Activated CD8-positive, alpha-beta memory T cell treated with anti-CD3 and anti-CD28 coated beads, Interleukin-2, amount 10 ng/mL, durations not matched to agents 7 days and 5 days (primary cell): ENCODE data around the gene TOMM40. TPM values are rescaled to one million over a fixed set of nuclear protein-coding genes. Genes with fewer than 3 reads are reported as not detected.

ENCODE experiments used
- ATAC-seq: fragments of 150-1000 bp; cut with Tn5 transposase; one replicate; pipeline ENCODE4 v1.10.0; 2021; ENCODE audit warnings: moderate library complexity
- CTCF ChIA-PET: fragments of 350-600 bp; sonication (Branson Sonifier 250); formaldehyde crosslinking; loops from one replicate; lab custom pipeline; 2021; ENCODE audit warnings: antibody characterized with exemption; lab: Charles Lee
- DNase-seq: peaks from one replicate; pipeline ENCODE4 v3.0.0-alpha.2; 2020
- H3K27ac Mint-ChIP-seq: one replicate; pipeline ENCODE4 v1.8.0; 2021; ENCODE audit warnings: mild to moderate bottlenecking, mixed read lengths
- H3K27me3 Mint-ChIP-seq: one replicate; pipeline ENCODE4 v1.8.0; 2021; ENCODE audit warnings: mixed read lengths
- H3K36me3 Mint-ChIP-seq: one replicate; pipeline ENCODE4 v1.8.0; 2021; ENCODE audit warnings: mild to moderate bottlenecking, mixed read lengths
- H3K4me1 Mint-ChIP-seq: one replicate; pipeline ENCODE4 v1.8.0; 2021; ENCODE audit warnings: mixed read lengths
- H3K4me3 Mint-ChIP-seq: one replicate; pipeline ENCODE4 v1.8.0; 2021; ENCODE audit warnings: mild to moderate bottlenecking, moderate library complexity, mixed read lengths
- H3K9me3 Mint-ChIP-seq: one replicate; pipeline ENCODE4 v1.8.0; 2022; ENCODE audit warnings: low read depth, mixed read lengths
- total RNA-seq, 2 experiments: library from RNA; stranded (reverse); gene quantifications; one replicate each; pipeline ENCODE4 v1.2.3, GENCODE V29; 2021

Gene TOMM40
- total RNA-seq, 2 experiments from 2014 or later: 66.9 to 103 TPM

- DNase-seq (no peak), ATAC-seq (no peak)
- peaks cover 37% of the 10 kb centered on the region for H3K36me3 Mint-ChIP-seq
- H3K4me1 Mint-ChIP-seq: peaks cover 38% of the 10 kb centered on the region
- H3K4me3 Mint-ChIP-seq: no peak overlapping the region
- no peaks in the 10 kb centered on the region for H3K27me3 Mint-ChIP-seq
- H3K9me3 Mint-ChIP-seq: no peaks in the 10 kb centered on the region
- CTCF ChIA-PET: no interaction called here
- H3K27ac Mint-ChIP-seq: no peak overlapping the region
Observed at GRCh38 chr19:44893332-44894051, 2.4 kb downstream of the TOMM40 start.

DNA sequence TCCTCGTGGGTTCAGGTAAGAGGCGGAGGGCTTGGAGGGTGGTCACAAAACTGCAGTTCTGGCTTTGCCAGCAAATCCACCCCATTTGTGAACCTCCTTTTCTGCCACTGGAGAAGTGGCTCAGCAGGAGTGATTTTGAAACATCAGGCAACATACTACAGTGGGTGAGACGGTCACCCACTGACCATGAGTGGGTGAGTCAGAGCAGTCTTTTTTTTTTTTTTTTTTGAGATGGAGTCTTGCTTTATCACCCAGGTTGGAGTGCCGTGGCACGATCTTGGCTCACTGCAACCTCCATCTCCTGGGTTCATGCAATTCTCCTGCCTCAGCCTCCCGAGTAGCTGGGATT is 3.0 kb downstream of the TOMM40 start:
- Mint-ChIP-seq H3K4me3 (no peak overlapping the region), H3K9me3 (no peaks in the 10 kb centered on the region), H3K36me3 (peaks cover 37% of the 10 kb centered on the region), H3K27me3 (no peaks in the 10 kb centered on the region), H3K4me1 (peaks cover 37% of the 10 kb centered on the region), H3K27ac (no peak overlapping the region)
- ATAC-seq: no peak
- CTCF ChIA-PET: no interaction called here
- no peak for DNase-seq

DNA sequence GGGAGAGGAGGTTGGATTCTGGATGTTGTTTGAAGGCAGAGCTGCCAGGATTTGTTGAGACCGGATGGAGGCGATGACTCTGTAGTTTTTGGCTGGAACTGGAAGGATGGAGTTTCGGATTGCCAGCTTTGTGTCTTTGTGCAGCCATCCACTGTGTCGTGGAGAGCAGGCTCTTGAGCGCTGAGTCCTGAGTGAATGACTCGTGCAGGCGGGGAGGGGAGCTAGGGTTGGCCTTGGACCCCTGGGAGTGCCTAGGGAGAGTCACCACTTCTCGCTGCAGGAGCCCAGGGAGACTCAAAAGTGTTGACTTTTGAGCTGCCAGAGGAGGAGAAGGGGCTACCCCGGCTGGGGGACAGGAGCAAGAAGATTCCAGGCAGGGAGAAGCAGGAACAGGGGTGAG is 3.9 kb downstream of the TOMM40 start:
- peaks cover 33% of the 10 kb centered on the region for H3K4me1 Mint-ChIP-seq
- H3K27ac Mint-ChIP-seq: no peak overlapping the region

DNA sequence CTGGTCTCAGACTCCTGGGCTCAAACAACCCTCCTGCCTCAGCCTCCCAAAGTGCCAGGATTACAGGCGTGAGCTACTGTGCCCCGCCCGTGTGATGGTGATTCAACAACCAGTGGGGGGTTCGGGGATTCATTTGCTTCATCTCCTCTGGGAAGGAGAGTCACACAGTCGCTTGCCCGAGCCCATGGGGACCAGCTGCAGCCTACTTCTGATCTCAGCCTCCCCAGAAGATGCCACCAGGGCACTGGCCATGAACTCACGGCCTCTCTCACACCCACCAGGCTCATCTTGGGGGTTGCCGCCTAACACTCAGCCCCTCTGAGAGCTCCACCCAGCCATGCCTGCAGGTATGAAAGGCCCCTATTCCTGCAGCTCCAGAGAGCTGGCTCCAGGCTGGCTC is 6.8 kb downstream of the TOMM40 start:
- Mint-ChIP-seq H3K9me3 (no peaks in the 10 kb centered on the region), H3K4me1 (peaks cover 16% of the 10 kb centered on the region), H3K27me3 (no peaks in the 10 kb centered on the region), H3K36me3 (peaks cover 26% of the 10 kb centered on the region), H3K4me3 (no peak overlapping the region), H3K27ac (no peak overlapping the region)
- ATAC-seq (no peak), DNase-seq (no peak)
- CTCF ChIA-PET: no interaction called here

More for the DNA sequence above, 3.9 kb downstream of the TOMM40 start:
- DNase-seq: no peak
- H3K9me3 Mint-ChIP-seq: no peaks in the 10 kb centered on the region
- no peak overlapping the region for H3K4me3 Mint-ChIP-seq
- ATAC-seq: no peak
- peaks cover 37% of the 10 kb centered on the region for H3K36me3 Mint-ChIP-seq
- CTCF ChIA-PET: interaction anchor here (1.1 kb wide), 1 partner anchor 9 kb away, joined by 4 read pairs; no protein-coding TSS in a partner anchor
- no peaks in the 10 kb centered on the region for H3K27me3 Mint-ChIP-seq

DNA sequence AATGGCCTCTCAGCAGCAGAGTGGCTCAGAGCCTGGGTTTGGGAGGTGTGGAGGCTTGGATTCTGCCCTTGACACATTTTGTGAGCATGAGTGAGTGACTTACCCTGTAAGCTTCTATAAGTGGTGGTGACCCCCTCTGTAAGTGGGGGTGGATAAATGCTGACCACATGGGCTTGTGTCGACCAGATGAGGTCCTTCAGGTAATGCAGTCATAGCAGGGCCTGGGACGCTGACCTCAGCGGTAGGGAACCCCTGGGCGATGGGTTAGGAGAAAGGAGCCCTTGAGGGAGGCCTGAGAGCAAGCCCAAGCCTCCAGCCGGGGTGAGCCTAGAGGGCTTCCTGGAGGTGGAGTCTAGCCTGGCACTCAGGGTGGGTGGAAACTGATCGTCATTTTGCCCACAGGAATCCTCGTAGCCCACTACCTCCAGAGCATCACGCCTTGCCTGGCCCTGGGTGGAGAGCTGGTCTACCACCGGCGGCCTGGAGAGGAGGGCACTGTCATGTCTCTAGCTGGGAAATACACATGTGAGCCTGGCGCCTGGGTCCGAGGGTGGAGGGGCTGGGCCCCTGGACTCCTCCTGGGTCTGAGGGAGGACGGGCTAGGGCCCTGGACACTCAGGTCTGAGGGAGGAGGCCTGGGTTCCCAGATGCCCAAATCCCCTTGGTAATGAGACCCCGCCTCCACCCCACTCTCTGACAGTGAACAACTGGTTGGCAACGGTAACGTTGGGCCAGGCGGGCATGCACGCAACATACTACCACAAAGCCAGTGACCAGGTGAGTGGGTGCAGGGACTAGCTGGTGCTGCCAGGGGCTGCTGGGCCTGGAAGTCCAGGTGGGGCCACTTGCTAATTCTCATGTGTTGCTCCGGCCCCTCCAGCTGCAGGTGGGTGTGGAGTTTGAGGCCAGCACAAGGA is 9.5 kb downstream of the TOMM40 start:
- Mint-ChIP-seq H3K27me3 (peaks cover 4% of the 10 kb centered on the region), H3K9me3 (no peaks in the 10 kb centered on the region), H3K4me1 (peaks cover 5% of the 10 kb centered on the region), H3K27ac (no peak overlapping the region), H3K36me3 (peaks cover 8% of the 10 kb centered on the region), H3K4me3 (no peak overlapping the region)
- DNase-seq (no peak), ATAC-seq (no peak)
- CTCF ChIA-PET: no interaction called here

DNA sequence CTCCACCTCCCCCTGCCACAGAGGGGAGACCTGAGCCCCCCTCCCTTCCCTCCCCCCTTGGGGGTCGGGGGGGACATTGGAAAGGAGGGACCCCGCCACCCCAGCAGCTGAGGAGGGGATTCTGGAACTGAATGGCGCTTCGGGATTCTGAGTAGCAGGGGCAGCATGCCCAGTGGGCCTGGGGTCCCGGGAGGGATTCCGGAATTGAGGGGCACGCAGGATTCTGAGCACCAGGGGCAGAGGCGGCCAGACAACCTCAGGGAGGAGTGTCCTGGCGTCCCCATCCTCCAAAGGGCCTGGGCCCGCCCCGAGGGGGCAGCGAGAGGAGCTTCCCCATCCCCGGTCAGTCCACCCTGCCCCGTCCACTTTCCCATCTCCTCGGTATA is 12.2 kb downstream of the TOMM40 start:
- Mint-ChIP-seq H3K4me1 (peaks cover 8% of the 10 kb centered on the region), H3K27ac (no peak overlapping the region), H3K4me3 (no peak overlapping the region), H3K9me3 (no peaks in the 10 kb centered on the region), H3K27me3 (peaks cover 17% of the 10 kb centered on the region), H3K36me3 (peaks cover under 1% of the 10 kb centered on the region)
- DNase-seq: no peak
- CTCF ChIA-PET: interaction anchor here (1.0 to 2.5 kb wide), 10 partner anchors 8 to 282 kb away, joined by 3 to 13 read pairs (median 4); partner anchors contain the start of genes BLOC1S3, CLPTM1 and TOMM40
- no peak for ATAC-seq

DNA sequence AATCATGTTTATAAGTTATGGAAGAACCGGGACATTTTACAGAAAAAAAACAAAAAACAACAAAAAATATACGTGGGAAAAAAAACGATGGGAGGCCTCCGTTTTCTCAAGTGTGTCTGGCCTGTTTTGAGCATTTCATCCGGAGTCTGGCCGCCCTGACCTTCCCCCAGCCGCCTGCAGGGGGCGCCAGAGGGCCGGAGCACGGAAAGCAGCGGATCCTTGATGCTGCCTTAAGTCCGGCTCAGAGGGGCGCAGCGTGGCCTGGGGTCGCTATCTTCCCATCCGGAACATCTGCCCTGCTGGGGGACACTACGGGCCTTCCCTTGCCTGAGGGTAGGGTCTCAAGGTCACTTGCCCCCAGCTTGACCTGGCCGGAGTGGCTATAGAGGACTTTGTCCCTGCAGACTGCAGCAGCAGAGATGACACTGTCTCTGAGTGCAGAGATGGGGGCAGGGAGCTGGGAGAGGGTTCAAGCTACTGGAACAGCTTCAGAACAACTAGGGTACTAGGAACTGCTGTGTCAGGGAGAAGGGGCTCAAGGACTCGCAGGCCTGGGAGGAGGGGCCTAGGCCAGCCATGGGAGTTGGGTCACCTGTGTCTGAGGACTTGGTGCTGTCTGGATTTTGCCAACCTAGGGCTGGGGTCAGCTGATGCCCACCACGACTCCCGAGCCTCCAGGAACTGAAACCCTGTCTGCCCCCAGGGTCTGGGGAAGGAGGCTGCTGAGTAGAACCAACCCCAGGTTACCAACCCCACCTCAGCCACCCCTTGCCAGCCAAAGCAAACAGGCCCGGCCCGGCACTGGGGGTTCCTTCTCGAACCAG is 12.8 kb downstream of the TOMM40 start:
- DNase-seq (peak; percentile 79), ATAC-seq (peak; percentile 65)
- CTCF ChIA-PET: interaction anchor here (0.7 to 2.5 kb wide), 13 partner anchors 9 to 281 kb away, joined by 3 to 13 read pairs (median 4); partner anchors contain the start of genes BLOC1S3, CLPTM1 and TOMM40
- Mint-ChIP-seq H3K36me3 (no peaks in the 10 kb centered on the region), H3K4me1 (peaks cover 8% of the 10 kb centered on the region), H3K27ac (no peak overlapping the region), H3K9me3 (no peaks in the 10 kb centered on the region), H3K27me3 (peaks cover 17% of the 10 kb centered on the region), H3K4me3 (no peak overlapping the region)

DNA sequence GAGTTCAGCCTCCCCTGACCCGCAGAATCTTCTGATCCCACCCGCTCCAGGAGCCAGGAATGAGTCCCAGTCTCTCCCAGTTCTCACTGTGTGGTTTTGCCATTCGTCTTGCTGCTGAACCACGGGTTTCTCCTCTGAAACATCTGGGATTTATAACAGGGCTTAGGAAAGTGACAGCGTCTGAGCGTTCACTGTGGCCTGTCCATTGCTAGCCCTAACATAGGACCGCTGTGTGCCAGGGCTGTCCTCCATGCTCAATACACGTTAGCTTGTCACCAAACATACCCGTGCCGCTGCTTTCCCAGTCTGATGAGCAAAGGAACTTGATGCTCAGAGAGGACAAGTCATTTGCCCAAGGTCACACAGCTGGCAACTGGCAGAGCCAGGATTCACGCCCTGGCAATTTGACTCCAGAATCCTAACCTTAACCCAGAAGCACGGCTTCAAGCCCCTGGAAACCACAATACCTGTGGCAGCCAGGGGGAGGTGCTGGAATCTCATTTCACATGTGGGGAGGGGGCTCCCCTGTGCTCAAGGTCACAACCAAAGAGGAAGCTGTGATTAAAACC is 13.5 kb downstream of the TOMM40 start:
- H3K27me3 Mint-ChIP-seq: peaks cover 17% of the 10 kb centered on the region
- no peak overlapping the region for H3K4me3 Mint-ChIP-seq
- H3K4me1 Mint-ChIP-seq: peaks cover 8% of the 10 kb centered on the region
- H3K36me3 Mint-ChIP-seq: no peaks in the 10 kb centered on the region
- ATAC-seq (no peak), DNase-seq (no peak)
- CTCF ChIA-PET: interaction anchor here (0.7 to 2.5 kb wide), 14 partner anchors 9 to 281 kb away, joined by 3 to 13 read pairs (median 4); partner anchors contain the start of genes CLPTM1 and TOMM40
- H3K27ac Mint-ChIP-seq: no peak overlapping the region
- no peaks in the 10 kb centered on the region for H3K9me3 Mint-ChIP-seq

GRCh38 chr19:44905437-44906160 is 14.5 kb downstream of the TOMM40 start, which contains the start of gene APOE:
Gene APOE (plus strand): TSS chr19:44905796. CDS start chr19:44906625, 829 bp downstream.
- CTCF ChIA-PET: interaction anchor here (1.0 kb wide), 2 partner anchors 20 to 47 kb away, joined by 3 to 4 read pairs; no protein-coding TSS in a partner anchor
- Mint-ChIP-seq H3K4me3 (peak within 1 kb of the TSS; percentile 9), H3K27ac (no peak within 1 kb of the TSS), H3K4me1 (peaks cover 8% of the 10 kb centered on the region), H3K9me3 (no peaks in the 10 kb centered on the region), H3K27me3 (peaks cover 17% of the 10 kb centered on the region), H3K36me3 (no peaks in the 10 kb centered on the region)
- ATAC-seq (no peak), DNase-seq (no peak)

DNA sequence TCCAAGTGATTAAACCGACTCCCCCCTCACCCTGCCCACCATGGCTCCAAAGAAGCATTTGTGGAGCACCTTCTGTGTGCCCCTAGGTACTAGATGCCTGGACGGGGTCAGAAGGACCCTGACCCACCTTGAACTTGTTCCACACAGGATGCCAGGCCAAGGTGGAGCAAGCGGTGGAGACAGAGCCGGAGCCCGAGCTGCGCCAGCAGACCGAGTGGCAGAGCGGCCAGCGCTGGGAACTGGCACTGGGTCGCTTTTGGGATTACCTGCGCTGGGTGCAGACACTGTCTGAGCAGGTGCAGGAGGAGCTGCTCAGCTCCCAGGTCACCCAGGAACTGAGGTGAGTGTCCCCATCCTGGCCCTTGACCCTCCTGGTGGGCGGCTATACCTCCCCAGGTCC is 16.6 kb downstream of the TOMM40 start:
- Mint-ChIP-seq H3K27ac (no peak overlapping the region), H3K4me1 (peaks cover 8% of the 10 kb centered on the region), H3K4me3 (no peak overlapping the region), H3K36me3 (no peaks in the 10 kb centered on the region), H3K27me3 (peaks cover 25% of the 10 kb centered on the region), H3K9me3 (no peaks in the 10 kb centered on the region)
- no peak for ATAC-seq
- DNase-seq: no peak
- CTCF ChIA-PET: no interaction called here

DNA sequence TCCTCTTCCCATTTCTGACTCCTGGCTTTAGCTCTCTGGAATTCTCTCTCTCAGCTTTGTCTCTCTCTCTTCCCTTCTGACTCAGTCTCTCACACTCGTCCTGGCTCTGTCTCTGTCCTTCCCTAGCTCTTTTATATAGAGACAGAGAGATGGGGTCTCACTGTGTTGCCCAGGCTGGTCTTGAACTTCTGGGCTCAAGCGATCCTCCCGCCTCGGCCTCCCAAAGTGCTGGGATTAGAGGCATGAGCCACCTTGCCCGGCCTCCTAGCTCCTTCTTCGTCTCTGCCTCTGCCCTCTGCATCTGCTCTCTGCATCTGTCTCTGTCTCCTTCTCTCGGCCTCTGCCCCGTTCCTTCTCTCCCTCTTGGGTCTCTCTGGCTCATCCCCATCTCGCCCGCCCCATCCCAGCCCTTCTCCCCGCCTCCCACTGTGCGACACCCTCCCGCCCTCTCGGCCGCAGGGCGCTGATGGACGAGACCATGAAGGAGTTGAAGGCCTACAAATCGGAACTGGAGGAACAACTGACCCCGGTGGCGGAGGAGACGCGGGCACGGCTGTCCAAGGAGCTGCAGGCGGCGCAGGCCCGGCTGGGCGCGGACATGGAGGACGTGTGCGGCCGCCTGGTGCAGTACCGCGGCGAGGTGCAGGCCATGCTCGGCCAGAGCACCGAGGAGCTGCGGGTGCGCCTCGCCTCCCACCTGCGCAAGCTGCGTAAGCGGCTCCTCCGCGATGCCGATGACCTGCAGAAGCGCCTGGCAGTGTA is 17.2 kb downstream of the TOMM40 start:
- ATAC-seq (no peak), DNase-seq (no peak)
- no peaks in the 10 kb centered on the region for H3K36me3 Mint-ChIP-seq
- CTCF ChIA-PET: no interaction called here
- H3K27ac Mint-ChIP-seq: no peak overlapping the region
- peaks cover 29% of the 10 kb centered on the region for H3K27me3 Mint-ChIP-seq
- no peak overlapping the region for H3K4me3 Mint-ChIP-seq
- H3K9me3 Mint-ChIP-seq: no peaks in the 10 kb centered on the region
- H3K4me1 Mint-ChIP-seq: peaks cover 8% of the 10 kb centered on the region
